ENCODE data around the gene NFE2L3. TPM values are rescaled to one million over a fixed set of nuclear protein-coding genes. Genes with fewer than 3 reads are reported as not detected.

NFE2L3 gene
- total and polyA plus RNA-seq, 9 of the 15 experiments (the other 6 are each of a cell fraction or from before 2014, with no cell fraction given) = 2.9 to 16.9 (median 12.4) TPM

- TF ChIP-seq ZNF592 (IDR thresholded peaks at IDR 0.05) (peak; percentile 41; the same call in 1 of the 2 replicates), MGA (IDR thresholded peaks at IDR 0.05) (no peak), PURB (CRISPR knock-in tag; IDR thresholded peaks at IDR 0.05; ENCODE audit: low read depth) (no peak), FOXO4 (CRISPR knock-in tag; IDR thresholded peaks at IDR 0.05) (peak; percentile 67; the same call in 1 of the 2 replicates), CSDE1 (IDR thresholded peaks at IDR 0.05) (no peak), RFX1 (IDR thresholded peaks at IDR 0.05) (peak; percentile 60), RBM34 (IDR thresholded peaks at IDR 0.05; ENCODE audit: borderline replicate concordance, insufficient read depth, low read length) (no peak)
These were observed 35.6 kb downstream of the NFE2L3 start (continued) for GRCh38 chr7:26187380-26188205.
